Esophagus squamous epithelium (tissue), 4 donors: ENCODE results near the gene OLFM2.

ENCODE experiments used
- POLR2A ChIP-seq, 4 donors: fragments of 450-650 bp; IDR thresholded peaks; one replicate each; pipeline ENCODE4 v1.6.1; 2017; ENCODE audit warnings: antibody characterized with exemption in 4 of 4, mild to moderate bottlenecking in 4 of 4, moderate library complexity in 3 of 4
- TF ChIP-seq, protein P1 (sequence below), 6 experiments: fragments of 450-650 bp in 4 of 6; fragments of 200-600 bp in 2 of 6; sonication (generic) in 2 of 6; IDR thresholded peaks; one replicate each; pipeline ENCODE4 v1.5.1; 2016 to 2019; ENCODE audit warnings: antibody characterized with exemption in 6 of 6, mild to moderate bottlenecking in 4 of 6, moderate library complexity in 4 of 6

DNA sequence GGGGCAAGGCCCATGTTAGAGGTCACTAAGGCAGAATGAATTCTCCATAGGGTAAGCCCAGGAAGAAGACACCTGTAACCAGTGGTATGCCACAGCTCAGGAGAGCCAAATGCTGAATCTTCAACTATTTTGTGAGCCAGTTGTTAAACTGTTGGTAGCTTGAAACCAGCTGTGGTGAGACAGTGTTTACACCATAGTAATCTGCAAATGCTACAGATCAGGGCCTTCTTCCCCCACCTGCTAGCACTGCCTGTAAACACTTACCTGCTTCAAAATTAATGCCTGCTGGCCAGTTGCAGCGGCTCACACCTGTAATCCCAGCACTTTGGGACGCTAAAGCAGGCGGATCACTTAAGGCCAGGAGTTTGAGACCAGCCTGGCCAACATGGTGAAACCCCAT lies 129.5 kb downstream of the OLFM2 start:
- no peak for TF ChIP-seq POLR2A (IDR thresholded peaks at IDR 0.05)
- TF ChIP-seq, protein P1, sequence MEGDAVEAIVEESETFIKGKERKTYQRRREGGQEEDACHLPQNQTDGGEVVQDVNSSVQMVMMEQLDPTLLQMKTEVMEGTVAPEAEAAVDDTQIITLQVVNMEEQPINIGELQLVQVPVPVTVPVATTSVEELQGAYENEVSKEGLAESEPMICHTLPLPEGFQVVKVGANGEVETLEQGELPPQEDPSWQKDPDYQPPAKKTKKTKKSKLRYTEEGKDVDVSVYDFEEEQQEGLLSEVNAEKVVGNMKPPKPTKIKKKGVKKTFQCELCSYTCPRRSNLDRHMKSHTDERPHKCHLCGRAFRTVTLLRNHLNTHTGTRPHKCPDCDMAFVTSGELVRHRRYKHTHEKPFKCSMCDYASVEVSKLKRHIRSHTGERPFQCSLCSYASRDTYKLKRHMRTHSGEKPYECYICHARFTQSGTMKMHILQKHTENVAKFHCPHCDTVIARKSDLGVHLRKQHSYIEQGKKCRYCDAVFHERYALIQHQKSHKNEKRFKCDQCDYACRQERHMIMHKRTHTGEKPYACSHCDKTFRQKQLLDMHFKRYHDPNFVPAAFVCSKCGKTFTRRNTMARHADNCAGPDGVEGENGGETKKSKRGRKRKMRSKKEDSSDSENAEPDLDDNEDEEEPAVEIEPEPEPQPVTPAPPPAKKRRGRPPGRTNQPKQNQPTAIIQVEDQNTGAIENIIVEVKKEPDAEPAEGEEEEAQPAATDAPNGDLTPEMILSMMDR (IDR thresholded peaks at IDR 0.05), result no peak
